G401 (cell line): Measurements from ENCODE around the gene C2orf74. TPM values are rescaled to one million over a fixed set of nuclear protein-coding genes. Genes with fewer than 3 reads are reported as not detected.
"Not testable (repeated sequence)": the region's sequence is repeated elsewhere in the genome, so short reads cannot be mapped to it uniquely, and the experiment has no call there.

Source experiments
- DNase-seq: peaks from one replicate; pipeline ENCODE4 v3.0.0-alpha.2; 2015; ENCODE audit warnings: low spot score
- in situ Hi-C: cut with HindIII; loops from 2 replicates; pipeline ENCODE4 v1.10.0; 2016; ENCODE audit warnings: low sequenced_read_pairs, mixed read lengths
- total RNA-seq: library from RNA; depleted of rRNA; stranded (reverse); fragments of >200 nt; shearing (Covaris generic); gene quantifications from 2 replicates; pipeline ENCODE4 v1.2.3, GENCODE V29; 2014; rRNA removed

The C2orf74 gene
- 1.2 TPM in 1 of 2 replicates, not detected in the other for total RNA-seq

- in situ Hi-C loops: no loop called here
- DNase-seq: no peak
Measured at GRCh38 chr2:61161888-61162287, at the start of gene C2orf74. TSS of gene C2orf74 (plus strand) at chr2:61162188. CDS start at chr2:61162515, 327 bp downstream.

- DNase-seq: no peak
- in situ Hi-C loops: no loop called here
Measured at GRCh38 chr2:61114147-61114546, 47.8 kb upstream of the C2orf74 start.

GRCh38 chr2:61116302-61116701 lies 45.7 kb upstream of the C2orf74 start:
- in situ Hi-C loops: no loop called here
- DNase-seq: no peak

GRCh38 chr2:61117534-61117933 lies 44.5 kb upstream of the C2orf74 start:
- in situ Hi-C loops: no loop called here
- DNase-seq: no peak

GRCh38 chr2:61125123-61125710 lies 36.8 kb upstream of the C2orf74 start:
- in situ Hi-C loops: no loop called here
- DNase-seq: no peak

- in situ Hi-C loops: no loop called here
- no peak for DNase-seq
Measured at GRCh38 chr2:61125798-61126197, 36.2 kb upstream of the C2orf74 start.

- in situ Hi-C loops, DNase-seq: not testable (repeated sequence)
Measured at GRCh38 chr2:61128122-61128521, 33.9 kb upstream of the C2orf74 start.

- in situ Hi-C loops: no loop called here
- no peak for DNase-seq
Measured at GRCh38 chr2:61134141-61134540, 27.8 kb upstream of the C2orf74 start.

GRCh38 chr2:61135510-61135909 lies 26.5 kb upstream of the C2orf74 start:
- in situ Hi-C loops: no loop called here
- DNase-seq: peak; percentile 37

GRCh38 chr2:61138859-61139258 lies 23.1 kb upstream of the C2orf74 start:
- no peak for DNase-seq
- in situ Hi-C loops: no loop called here

- in situ Hi-C loops: no loop called here
- DNase-seq: no peak
Measured at GRCh38 chr2:61141151-61141550, 20.8 kb upstream of the C2orf74 start.

GRCh38 chr2:61144697-61145268 lies 17.2 kb upstream of the C2orf74 start:
- DNase-seq: peak; percentile 93
- in situ Hi-C loops: no loop called here

GRCh38 chr2:61145990-61146389 lies 16.0 kb upstream of the C2orf74 start:
- in situ Hi-C loops: no loop called here
- no peak for DNase-seq

GRCh38 chr2:61148091-61148490 lies 13.9 kb upstream of the C2orf74 start:
- in situ Hi-C loops: not testable (repeated sequence)

GRCh38 chr2:61149074-61149473 lies 12.9 kb upstream of the C2orf74 start:
- no peak for DNase-seq
- in situ Hi-C loops: no loop called here

More at GRCh38 chr2:61148091-61148490, 13.9 kb upstream of the C2orf74 start:
- DNase-seq: not testable (repeated sequence)

GRCh38 chr2:61151436-61151835 lies 10.6 kb upstream of the C2orf74 start:
- no peak for DNase-seq
- in situ Hi-C loops: no loop called here

- in situ Hi-C loops: no loop called here
Measured at GRCh38 chr2:61157371-61158003, 4.5 kb upstream of the C2orf74 start.

GRCh38 chr2:61158356-61158955 lies 3.5 kb upstream of the C2orf74 start:
- DNase-seq: no peak
- in situ Hi-C loops: no loop called here

More at GRCh38 chr2:61157371-61158003, 4.5 kb upstream of the C2orf74 start:
- no peak for DNase-seq

- in situ Hi-C loops: no loop called here
- DNase-seq: no peak
Measured at GRCh38 chr2:61162721-61163120, 733 bp downstream of the C2orf74 start.

GRCh38 chr2:61165082-61165481 lies 3.1 kb downstream of the C2orf74 start:
- in situ Hi-C loops, DNase-seq: not testable (repeated sequence)
